ENCODE data around the gene UGT1A7. TPM values are rescaled to one million over a fixed set of nuclear protein-coding genes. Genes with fewer than 3 reads are reported as not detected.

The UGT1A7 gene
- total RNA-seq, 3 donors from 2014 or later (not counting 1 experiment from before 2014, with no cell fraction given): not detected

- Mint-ChIP-seq H3K36me3 (no peaks in the 10 kb centered on the region), H3K4me1 (no peaks in the 10 kb centered on the region), H3K27me3 (ENCODE audit: low read depth in 2 of 2) (peaks cover 10 to 14% of the 10 kb centered on the region in 2 donors), H3K9me3 (no peaks in the 10 kb centered on the region), H3K4me3 (no peak overlapping the region), H3K27ac (no peak overlapping the region)
- DNase-seq (no peak), ATAC-seq (no peak)
- no peaks in the 10 kb centered on the region for H3K9me3 ChIP-seq (ENCODE audit: control insufficient read depth, insufficient read depth, low read length)
- H3K27ac ChIP-seq (ENCODE audit: low read length): no peak overlapping the region
- no peaks in the 10 kb centered on the region for H3K36me3 ChIP-seq (ENCODE audit: control insufficient read depth, insufficient read depth, low read length)
- WGBS (ENCODE audit: insufficient coverage): 90% methylated on average over 2 of the region's 2 CpGs
- no peaks in the 10 kb centered on the region for H3K27me3 ChIP-seq (ENCODE audit: control insufficient read depth, insufficient read depth, low read length)
- TF ChIP-seq, protein P1, sequence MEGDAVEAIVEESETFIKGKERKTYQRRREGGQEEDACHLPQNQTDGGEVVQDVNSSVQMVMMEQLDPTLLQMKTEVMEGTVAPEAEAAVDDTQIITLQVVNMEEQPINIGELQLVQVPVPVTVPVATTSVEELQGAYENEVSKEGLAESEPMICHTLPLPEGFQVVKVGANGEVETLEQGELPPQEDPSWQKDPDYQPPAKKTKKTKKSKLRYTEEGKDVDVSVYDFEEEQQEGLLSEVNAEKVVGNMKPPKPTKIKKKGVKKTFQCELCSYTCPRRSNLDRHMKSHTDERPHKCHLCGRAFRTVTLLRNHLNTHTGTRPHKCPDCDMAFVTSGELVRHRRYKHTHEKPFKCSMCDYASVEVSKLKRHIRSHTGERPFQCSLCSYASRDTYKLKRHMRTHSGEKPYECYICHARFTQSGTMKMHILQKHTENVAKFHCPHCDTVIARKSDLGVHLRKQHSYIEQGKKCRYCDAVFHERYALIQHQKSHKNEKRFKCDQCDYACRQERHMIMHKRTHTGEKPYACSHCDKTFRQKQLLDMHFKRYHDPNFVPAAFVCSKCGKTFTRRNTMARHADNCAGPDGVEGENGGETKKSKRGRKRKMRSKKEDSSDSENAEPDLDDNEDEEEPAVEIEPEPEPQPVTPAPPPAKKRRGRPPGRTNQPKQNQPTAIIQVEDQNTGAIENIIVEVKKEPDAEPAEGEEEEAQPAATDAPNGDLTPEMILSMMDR (IDR thresholded peaks at IDR 0.05): no peak
- intact Hi-C loops (cut with micrococcal nuclease): no loop called here
- H3K4me1 ChIP-seq (ENCODE audit: control insufficient read depth, insufficient read depth, low read length): no peaks in the 10 kb centered on the region
- H3K4me3 ChIP-seq (ENCODE audit: low read length): no peak overlapping the region
Measured at GRCh38 chr2:233758849-233759248, 77.1 kb downstream of the UGT1A7 start.

DNA sequence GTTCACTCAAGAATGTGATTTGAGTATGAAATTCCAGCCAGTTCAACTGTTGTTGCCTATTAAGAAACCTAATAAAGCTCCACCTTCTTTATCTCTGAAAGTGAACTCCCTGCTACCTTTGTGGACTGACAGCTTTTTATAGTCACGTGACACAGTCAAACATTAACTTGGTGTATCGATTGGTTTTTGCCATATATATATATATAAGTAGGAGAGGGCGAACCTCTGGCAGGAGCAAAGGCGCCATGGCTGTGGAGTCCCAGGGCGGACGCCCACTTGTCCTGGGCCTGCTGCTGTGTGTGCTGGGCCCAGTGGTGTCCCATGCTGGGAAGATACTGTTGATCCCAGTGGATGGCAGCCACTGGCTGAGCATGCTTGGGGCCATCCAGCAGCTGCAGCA is 78.3 kb downstream of the UGT1A7 start, which contains the start of gene UGT1A1:
TSS of gene UGT1A1 (plus strand) at position 228 of the 400 bp plus-strand sequence. CDS start at position 246, 18 bp downstream.
- H3K27ac ChIP-seq (ENCODE audit: low read length): no peak within 1 kb of the TSS
- intact Hi-C loops (cut with micrococcal nuclease): no loop called here
- Mint-ChIP-seq H3K27me3 (ENCODE audit: low read depth in 2 of 2) (peaks cover 16 to 18% of the 10 kb centered on the region in 2 donors), H3K9me3 (no peaks in the 10 kb centered on the region), H3K27ac (no peak within 1 kb of the TSS), H3K4me3 (no peak within 1 kb of the TSS), H3K4me1 (no peaks in the 10 kb centered on the region), H3K36me3 (no peaks in the 10 kb centered on the region)
- no peaks in the 10 kb centered on the region for H3K27me3 ChIP-seq (ENCODE audit: control insufficient read depth, insufficient read depth, low read length)
- DNase-seq (no peak), ATAC-seq (no peak)
- no peaks in the 10 kb centered on the region for H3K9me3 ChIP-seq (ENCODE audit: control insufficient read depth, insufficient read depth, low read length)
- TF ChIP-seq, protein P1 (IDR thresholded peaks at IDR 0.05): no peak
- H3K36me3 ChIP-seq (ENCODE audit: control insufficient read depth, insufficient read depth, low read length): no peaks in the 10 kb centered on the region
- no peaks in the 10 kb centered on the region for H3K4me1 ChIP-seq (ENCODE audit: control insufficient read depth, insufficient read depth, low read length)
- no peak within 1 kb of the TSS for H3K4me3 ChIP-seq (ENCODE audit: low read length)
- 90% methylated on average over 4 of the region's 6 CpGs for WGBS (ENCODE audit: insufficient coverage)

- H3K4me1 ChIP-seq (ENCODE audit: control insufficient read depth, insufficient read depth, low read length): no peaks in the 10 kb centered on the region
- TF ChIP-seq, protein P1 (IDR thresholded peaks at IDR 0.05): no peak
- WGBS (ENCODE audit: insufficient coverage): 90% methylated on average over 4 of the region's 4 CpGs
- no peak overlapping the region for H3K4me3 ChIP-seq (ENCODE audit: low read length)
- no peaks in the 10 kb centered on the region for H3K27me3 ChIP-seq (ENCODE audit: control insufficient read depth, insufficient read depth, low read length)
- Mint-ChIP-seq H3K4me1 (no peaks in the 10 kb centered on the region), H3K9me3 (no peaks in the 10 kb centered on the region), H3K27ac (no peak overlapping the region), H3K36me3 (no peaks in the 10 kb centered on the region), H3K27me3 (ENCODE audit: low read depth in 2 of 2) (peaks cover 18% of the 10 kb centered on the region in 2 donors), H3K4me3 (no peak overlapping the region)
- no peaks in the 10 kb centered on the region for H3K36me3 ChIP-seq (ENCODE audit: control insufficient read depth, insufficient read depth, low read length)
- intact Hi-C loops (cut with micrococcal nuclease): no loop called here
- H3K9me3 ChIP-seq (ENCODE audit: control insufficient read depth, insufficient read depth, low read length): no peaks in the 10 kb centered on the region
- ATAC-seq (no peak), DNase-seq (no peak)
- no peak overlapping the region for H3K27ac ChIP-seq (ENCODE audit: low read length)
Measured at GRCh38 chr2:233761040-233761769, 79.5 kb downstream of the UGT1A7 start.

DNA sequence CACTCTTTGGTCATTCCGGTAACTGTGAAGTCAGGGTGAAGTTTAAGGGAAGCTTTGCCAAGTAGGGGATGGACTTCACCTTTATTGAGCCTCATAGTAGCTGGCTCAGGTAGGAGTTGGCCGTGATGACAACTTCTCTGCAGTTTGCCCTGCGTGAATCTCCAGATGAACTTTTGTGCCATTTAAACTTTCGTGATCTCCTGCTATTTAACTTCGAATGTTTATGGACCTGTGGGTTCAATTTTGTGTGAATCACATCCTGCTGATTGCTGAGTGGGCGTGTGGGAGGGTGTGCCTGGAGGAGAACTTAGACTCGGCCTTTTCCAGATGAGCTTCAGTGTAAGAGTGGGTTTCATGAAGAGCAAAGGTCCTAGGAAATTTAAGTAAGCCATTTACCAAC is 82.6 kb downstream of the UGT1A7 start:
- H3K27ac ChIP-seq (ENCODE audit: low read length): no peak overlapping the region
- DNase-seq (no peak), ATAC-seq (no peak)
- H3K9me3 ChIP-seq (ENCODE audit: control insufficient read depth, insufficient read depth, low read length): no peaks in the 10 kb centered on the region
- intact Hi-C loops (cut with micrococcal nuclease): no loop called here
- H3K4me1 Mint-ChIP-seq: no peaks in the 10 kb centered on the region
- H3K27ac Mint-ChIP-seq: no peak overlapping the region
- TF ChIP-seq, protein P1 (IDR thresholded peaks at IDR 0.05): no peak
- H3K36me3 Mint-ChIP-seq: no peaks in the 10 kb centered on the region
- peaks cover 26 to 31% of the 10 kb centered on the region in 2 donors for H3K27me3 Mint-ChIP-seq (ENCODE audit: low read depth in 2 of 2)
- WGBS (ENCODE audit: insufficient coverage): 75% methylated on average over 7 of the region's 7 CpGs
- no peak overlapping the region for H3K4me3 Mint-ChIP-seq
- no peaks in the 10 kb centered on the region for H3K4me1 ChIP-seq (ENCODE audit: control insufficient read depth, insufficient read depth, low read length)
- no peaks in the 10 kb centered on the region for H3K36me3 ChIP-seq (ENCODE audit: control insufficient read depth, insufficient read depth, low read length)
- no peaks in the 10 kb centered on the region for H3K9me3 Mint-ChIP-seq
- no peak overlapping the region for H3K4me3 ChIP-seq (ENCODE audit: low read length)
- H3K27me3 ChIP-seq (ENCODE audit: control insufficient read depth, insufficient read depth, low read length): peaks cover 4% of the 10 kb centered on the region
